Testis (tissue), 2 donors: ENCODE results near the gene TMPO.

ENCODE experiments used
- POLR2A ChIP-seq: fragments of 450-650 bp; IDR thresholded peaks from one replicate; pipeline ENCODE4 v1.6.1; 2017; ENCODE audit warnings: antibody characterized with exemption, mild to moderate bottlenecking, moderate library complexity
- TF ChIP-seq, protein P1 (sequence below), 3 experiments: fragments of 450-650 bp in 2 of 3; fragments of 200-600 bp in 1 of 3; sonication (generic) in 1 of 3; IDR thresholded peaks; one replicate each; pipeline ENCODE4 v1.5.1; 2016 to 2019; ENCODE audit warnings: antibody characterized with exemption in 3 of 3, mild to moderate bottlenecking in 2 of 3, moderate library complexity in 1 of 3

- TF ChIP-seq, protein P1, sequence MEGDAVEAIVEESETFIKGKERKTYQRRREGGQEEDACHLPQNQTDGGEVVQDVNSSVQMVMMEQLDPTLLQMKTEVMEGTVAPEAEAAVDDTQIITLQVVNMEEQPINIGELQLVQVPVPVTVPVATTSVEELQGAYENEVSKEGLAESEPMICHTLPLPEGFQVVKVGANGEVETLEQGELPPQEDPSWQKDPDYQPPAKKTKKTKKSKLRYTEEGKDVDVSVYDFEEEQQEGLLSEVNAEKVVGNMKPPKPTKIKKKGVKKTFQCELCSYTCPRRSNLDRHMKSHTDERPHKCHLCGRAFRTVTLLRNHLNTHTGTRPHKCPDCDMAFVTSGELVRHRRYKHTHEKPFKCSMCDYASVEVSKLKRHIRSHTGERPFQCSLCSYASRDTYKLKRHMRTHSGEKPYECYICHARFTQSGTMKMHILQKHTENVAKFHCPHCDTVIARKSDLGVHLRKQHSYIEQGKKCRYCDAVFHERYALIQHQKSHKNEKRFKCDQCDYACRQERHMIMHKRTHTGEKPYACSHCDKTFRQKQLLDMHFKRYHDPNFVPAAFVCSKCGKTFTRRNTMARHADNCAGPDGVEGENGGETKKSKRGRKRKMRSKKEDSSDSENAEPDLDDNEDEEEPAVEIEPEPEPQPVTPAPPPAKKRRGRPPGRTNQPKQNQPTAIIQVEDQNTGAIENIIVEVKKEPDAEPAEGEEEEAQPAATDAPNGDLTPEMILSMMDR (IDR thresholded peaks at IDR 0.05): peak in 2 of 3 experiments; percentile 42 to 58
- no peak for TF ChIP-seq POLR2A
Observed at GRCh38 chr12:98516111-98516873, 902 bp downstream of the TMPO start.
